Astrocyte of the spinal cord (primary cell): ENCODE results near the gene FRAS1.
"Not testable (repeated sequence)": the region's sequence is repeated elsewhere in the genome, so short reads cannot be mapped to it uniquely, and the experiment has no call there.

Source experiments
- DNase-seq: peaks from one replicate; pipeline ENCODE4 v3.0.0; 2011; ENCODE audit warnings: low read depth, low spot score
- H3K4me3 ChIP-seq: 2 replicates; pipeline ENCODE4 v1.5.1; 2011; ENCODE audit warnings: low read depth, mild to moderate bottlenecking, low read length, moderate library complexity
- CTCF ChIP-seq: IDR thresholded peaks from 2 replicates; pipeline ENCODE4 v1.5.1; 2012; ENCODE audit warnings: low read depth, mild to moderate bottlenecking, low read length, inconsistent platforms
- in situ Hi-C: cut with HindIII; loops from 2 replicates; pipeline ENCODE4 v1.10.0; 2017; ENCODE audit warnings: low sequenced_read_pairs

The FRAS1 gene

GRCh38 chr4:78293348-78293747, 236.2 kb downstream of the FRAS1 start:
- no peak for TF ChIP-seq CTCF
- no peak overlapping the region for H3K4me3 ChIP-seq

GRCh38 chr4:78293821-78294301, 236.7 kb downstream of the FRAS1 start:
- peak; percentile 88 for DNase-seq
- no peak overlapping the region for H3K4me3 ChIP-seq
- peak; percentile 26 for TF ChIP-seq CTCF
- in situ Hi-C loops, result no loop called here

More at GRCh38 chr4:78293348-78293747, 236.2 kb downstream of the FRAS1 start:
- peak; percentile 66 for DNase-seq
- in situ Hi-C loops, result no loop called here

GRCh38 chr4:78296261-78296660, 239.1 kb downstream of the FRAS1 start:
- in situ Hi-C loops, result no loop called here
- no peak for DNase-seq
- TF ChIP-seq CTCF, result no peak
- H3K4me3 ChIP-seq, result no peak overlapping the region

GRCh38 chr4:78297116-78297800, 240.1 kb downstream of the FRAS1 start:
- in situ Hi-C loops, result no loop called here
- peak; percentile 20 for DNase-seq
- TF ChIP-seq CTCF, result no peak
- H3K4me3 ChIP-seq, result no peak overlapping the region

GRCh38 chr4:78298618-78299017, 241.5 kb downstream of the FRAS1 start:
- TF ChIP-seq CTCF, result no peak
- peak; percentile 19 for DNase-seq
- in situ Hi-C loops, result no loop called here
- no peak overlapping the region for H3K4me3 ChIP-seq

GRCh38 chr4:78299565-78299972, 242.4 kb downstream of the FRAS1 start:
- in situ Hi-C loops, result no loop called here
- no peak overlapping the region for H3K4me3 ChIP-seq
- no peak for DNase-seq
- TF ChIP-seq CTCF, result no peak

- H3K4me3 ChIP-seq, in situ Hi-C loops, DNase-seq: not testable (repeated sequence)
Observed at GRCh38 chr4:78307263-78307662, 250.1 kb downstream of the FRAS1 start.
